ENCODE results near the gene DPAGT1. TPM values are rescaled to one million over a fixed set of nuclear protein-coding genes. Genes with fewer than 3 reads are reported as not detected.
"Not testable (repeated sequence)": the region's sequence is repeated elsewhere in the genome, so short reads cannot be mapped to it uniquely, and the experiment has no call there.

DPAGT1 gene
- total RNA-seq, 2 experiments from 2014 or later = 64.4 to 66.9 TPM

- ChIA-PET CTCF (interaction anchor here (0.6 to 1.8 kb wide), 9 partner anchors 12 to 217 kb away, joined by 3 to 9 read pairs (median 5); partner anchors contain the start of genes CBL, HINFP and NLRX1), POLR2A (interaction anchor here (0.8 to 5.2 kb wide), 11 partner anchors 9 to 99 kb away, joined by 3 to 56 read pairs (median 5); partner anchors contain the start of genes HINFP, HMBS, HYOU1 and TRAPPC4)
- peak; percentile 95 for DNase-seq
- Mint-ChIP-seq H3K9me3 (no peaks in the 10 kb centered on the region), H3K36me3 (peaks cover 4% of the 10 kb centered on the region), H3K4me1 (ENCODE audit: low read depth) (peaks cover 41% of the 10 kb centered on the region), H3K27me3 (no peaks in the 10 kb centered on the region), H3K4me3 (peak within 1 kb of the TSS; percentile 80), H3K27ac (peak within 1 kb of the TSS; percentile 93)
- intact Hi-C loops (cut with micrococcal nuclease) = loop anchor here (1.0 to 5.0 kb wide), 6 partner anchors 12 to 214 kb away; partner anchors contain the start of genes BCL9L, HINFP, HYOU1 and VPS11
Observed at GRCh38 chr11:119106564-119107537, 5.2 kb upstream of the DPAGT1 start, which contains the start of gene C2CD2L. TSS of gene C2CD2L (plus strand) at chr11:119107344. CDS start at chr11:119107742, 398 bp downstream.

DNA sequence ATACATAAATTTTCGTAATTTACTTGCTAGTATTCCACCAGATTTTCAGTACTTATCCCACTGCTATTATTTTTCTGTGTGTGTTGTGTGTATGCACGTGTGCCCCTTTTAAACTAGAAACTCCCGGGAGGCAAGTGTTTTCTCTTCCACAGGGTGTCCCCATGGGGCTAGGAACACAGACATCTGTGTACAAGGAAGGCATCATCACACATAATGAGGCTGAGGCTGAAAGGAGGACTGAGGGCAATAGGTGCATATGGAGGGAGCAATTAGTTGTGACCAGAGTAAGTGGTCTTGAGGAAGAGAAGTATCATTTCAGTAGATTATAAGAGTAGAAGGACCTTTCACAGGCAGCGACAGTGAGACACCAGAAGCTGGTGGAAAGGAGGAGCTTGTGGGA is 2.1 kb upstream of the DPAGT1 start:
- H3K27ac Mint-ChIP-seq = peak overlapping the region; percentile 47
- CTCF ChIA-PET = interaction anchor here (1.4 kb wide), 1 partner anchor 12 kb away, joined by 3 read pairs; no protein-coding TSS in a partner anchor

DNA sequence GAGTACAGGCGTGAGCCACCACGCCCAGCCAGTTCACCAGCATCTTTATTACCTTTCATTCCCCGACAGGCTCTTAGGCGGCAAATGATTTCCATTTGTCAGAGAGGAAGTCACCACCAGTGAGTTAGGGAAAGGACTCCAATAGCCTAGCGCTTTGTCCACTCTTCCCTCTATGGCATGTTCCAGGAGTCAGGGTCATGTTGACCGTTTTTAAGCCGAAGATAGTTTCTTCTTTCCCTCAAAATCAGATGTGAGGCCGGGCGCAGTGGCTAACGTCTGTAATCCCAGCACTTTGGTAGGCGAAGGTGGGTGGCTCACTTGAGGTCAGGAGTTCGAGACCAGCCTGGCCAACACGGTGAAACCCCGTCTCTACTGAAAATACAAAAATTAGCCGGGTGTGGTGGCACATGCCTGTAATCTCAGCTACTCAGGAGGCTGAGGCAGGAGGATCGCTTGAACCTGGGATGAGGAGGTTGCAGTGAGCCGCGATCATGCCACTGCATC is 1.6 kb upstream of the DPAGT1 start:
- CTCF ChIA-PET = interaction anchor here (0.6 to 1.9 kb wide), 4 partner anchors 93 to 219 kb away, joined by 3 to 9 read pairs (median 5); partner anchors contain the start of gene CBL
- H3K4me3 Mint-ChIP-seq = peak overlapping the region; percentile 92
- peaks cover 34% of the 10 kb centered on the region for H3K4me1 Mint-ChIP-seq (ENCODE audit: low read depth)
- peak overlapping the region; percentile 92 for H3K27ac Mint-ChIP-seq
- POLR2A ChIA-PET = interaction anchor here (0.8 to 1.5 kb wide), 6 partner anchors 9 to 191 kb away, joined by 3 to 7 read pairs (median 5); partner anchors contain the start of genes HINFP, HYOU1 and NLRX1
- H3K36me3 Mint-ChIP-seq = peaks cover 11% of the 10 kb centered on the region
- intact Hi-C loops (cut with micrococcal nuclease) = loop anchor here (5.0 kb wide), 1 partner anchor 64 kb away; the partner anchor contains the start of gene NLRX1
- H3K27me3 Mint-ChIP-seq, DNase-seq, H3K9me3 Mint-ChIP-seq: not testable (repeated sequence)

More for the DNA sequence above, 2.1 kb upstream of the DPAGT1 start:
- Mint-ChIP-seq H3K9me3 (no peaks in the 10 kb centered on the region), H3K36me3 (peaks cover 5% of the 10 kb centered on the region), H3K4me3 (peak overlapping the region; percentile 17), H3K27me3 (no peaks in the 10 kb centered on the region), H3K4me1 (ENCODE audit: low read depth) (peaks cover 37% of the 10 kb centered on the region)
- POLR2A ChIA-PET = no interaction called here
- no peak for DNase-seq
- intact Hi-C loops (cut with micrococcal nuclease) = loop anchor here (5.0 kb wide), 1 partner anchor 64 kb away; the partner anchor contains the start of gene NLRX1

- H3K4me3 Mint-ChIP-seq = peak overlapping the region; percentile 92
- H3K36me3 Mint-ChIP-seq = peaks cover 22% of the 10 kb centered on the region
- H3K9me3 Mint-ChIP-seq = no peaks in the 10 kb centered on the region
- H3K4me1 Mint-ChIP-seq (ENCODE audit: low read depth) = peaks cover 27% of the 10 kb centered on the region
- H3K27ac Mint-ChIP-seq = peak overlapping the region; percentile 92
- ChIA-PET CTCF (interaction anchor here (0.6 to 1.9 kb wide), 5 partner anchors 21 to 237 kb away, joined by 3 to 6 read pairs (median 3); partner anchors contain the start of gene NLRX1), POLR2A (interaction anchor here (1.1 to 1.7 kb wide), 10 partner anchors 10 to 310 kb away, joined by 3 to 8 read pairs (median 6); partner anchors contain the start of genes CENATAC, DDX6, HINFP and HMBS)
- no peaks in the 10 kb centered on the region for H3K27me3 Mint-ChIP-seq
- peak; percentile 62 for DNase-seq
- intact Hi-C loops (cut with micrococcal nuclease) = loop anchor here (1.0 to 5.0 kb wide), 3 partner anchors 20 to 70 kb away; partner anchors contain the start of genes HINFP, NLRX1 and SLC37A4
Observed at GRCh38 chr11:119100994-119101758, 477 bp downstream of the DPAGT1 start.

- intact Hi-C loops (cut with micrococcal nuclease) = loop anchor here (2.0 to 5.0 kb wide), 2 partner anchors 67 to 70 kb away; partner anchors contain the start of genes NLRX1 and SLC37A4
- H3K36me3 Mint-ChIP-seq = peaks cover 23% of the 10 kb centered on the region
Observed at GRCh38 chr11:119100246-119100970, 1.2 kb downstream of the DPAGT1 start.

GRCh38 chr11:119099711-119100110 is 1.9 kb downstream of the DPAGT1 start:
- Mint-ChIP-seq H3K36me3 (peaks cover 30% of the 10 kb centered on the region), H3K4me1 (ENCODE audit: low read depth) (peaks cover 29% of the 10 kb centered on the region), H3K4me3 (peak overlapping the region; percentile 92), H3K27ac (no peak overlapping the region), H3K9me3 (no peaks in the 10 kb centered on the region), H3K27me3 (peaks cover 3% of the 10 kb centered on the region)
- intact Hi-C loops (cut with micrococcal nuclease) = loop anchor here (2.0 to 5.0 kb wide), 2 partner anchors 68 to 69 kb away; partner anchors contain the start of genes NLRX1 and SLC37A4
- CTCF ChIA-PET = interaction anchor here (0.6 to 1.2 kb wide), 6 partner anchors 9 to 66 kb away, joined by 3 to 6 read pairs (median 3); partner anchors contain the start of genes HMBS and VPS11
- POLR2A ChIA-PET = no interaction called here
- DNase-seq = no peak

More at GRCh38 chr11:119100246-119100970, 1.2 kb downstream of the DPAGT1 start:
- peak overlapping the region; percentile 92 for H3K27ac Mint-ChIP-seq
- POLR2A ChIA-PET = no interaction called here
- CTCF ChIA-PET = interaction anchor here (0.6 to 1.2 kb wide), 6 partner anchors 9 to 66 kb away, joined by 3 to 6 read pairs (median 3); partner anchors contain the start of genes HMBS and VPS11
- H3K27me3 Mint-ChIP-seq = peaks cover 2% of the 10 kb centered on the region
- DNase-seq = no peak
- H3K9me3 Mint-ChIP-seq = no peaks in the 10 kb centered on the region
- peaks cover 29% of the 10 kb centered on the region for H3K4me1 Mint-ChIP-seq (ENCODE audit: low read depth)
- peak overlapping the region; percentile 92 for H3K4me3 Mint-ChIP-seq

- peaks cover 39% of the 10 kb centered on the region for H3K4me1 Mint-ChIP-seq (ENCODE audit: low read depth)
- peaks cover 58% of the 10 kb centered on the region for H3K36me3 Mint-ChIP-seq
- peak; percentile 100 for DNase-seq
- peak overlapping the region; percentile 94 for H3K27ac Mint-ChIP-seq
- no peaks in the 10 kb centered on the region for H3K9me3 Mint-ChIP-seq
- ChIA-PET CTCF (interaction anchor here (0.7 to 2.0 kb wide), 8 partner anchors 9 to 228 kb away, joined by 3 to 8 read pairs (median 6); partner anchors contain the start of genes C2CD2L and VPS11), POLR2A (interaction anchor here (0.6 to 3.3 kb wide), 18 partner anchors 10 to 228 kb away, joined by 3 to 56 read pairs (median 6); partner anchors contain the start of genes C2CD2L, HINFP, HMBS and HYOU1)
- H3K4me3 Mint-ChIP-seq = peak overlapping the region; percentile 95
- H3K27me3 Mint-ChIP-seq = peaks cover 3% of the 10 kb centered on the region
- intact Hi-C loops (cut with micrococcal nuclease) = loop anchor here (1.0 to 2.0 kb wide), 7 partner anchors 10 to 102 kb away; partner anchors contain the start of genes C2CD2L, HINFP, HYOU1 and RPS25
Observed at GRCh38 chr11:119095066-119095880, 6.4 kb downstream of the DPAGT1 start.

DNA sequence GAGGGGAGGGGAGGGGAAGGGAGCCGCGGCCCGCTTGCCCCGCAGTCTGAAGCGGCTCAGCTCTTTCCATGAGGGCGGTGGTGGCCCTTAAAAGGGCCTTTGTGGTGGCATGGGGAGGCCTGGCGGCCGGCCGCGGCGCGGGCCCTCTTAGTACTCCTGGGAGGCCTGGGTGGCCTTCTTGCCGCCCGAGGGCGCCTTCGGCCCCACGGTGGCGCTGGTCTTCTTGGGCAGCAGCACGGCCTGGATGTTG is 6.9 kb downstream of the DPAGT1 start:
- intact Hi-C loops (cut with micrococcal nuclease) = loop anchor here (1.0 to 2.0 kb wide), 7 partner anchors 9 to 102 kb away; partner anchors contain the start of genes C2CD2L, HINFP, HYOU1 and RPS25
- Mint-ChIP-seq H3K4me3 (peak overlapping the region; percentile 95), H3K27me3 (peaks cover 3% of the 10 kb centered on the region), H3K4me1 (ENCODE audit: low read depth) (peaks cover 34% of the 10 kb centered on the region), H3K9me3 (no peaks in the 10 kb centered on the region), H3K27ac (peak overlapping the region; percentile 94), H3K36me3 (peaks cover 58% of the 10 kb centered on the region)
- CTCF ChIA-PET = interaction anchor here (0.7 to 2.0 kb wide), 8 partner anchors 9 to 229 kb away, joined by 3 to 8 read pairs (median 6); partner anchors contain the start of genes C2CD2L and VPS11
- no peak for DNase-seq
- POLR2A ChIA-PET = interaction anchor here (0.6 to 3.3 kb wide), 17 partner anchors 8 to 229 kb away, joined by 3 to 56 read pairs (median 6); partner anchors contain the start of genes C2CD2L, HINFP, HMBS and HYOU1
